Measurements from ENCODE around the gene CEP72.
"Not testable (repeated sequence)": the region's sequence is repeated elsewhere in the genome, so short reads cannot be mapped to it uniquely, and the experiment has no call there.

Gene CEP72, protein sequence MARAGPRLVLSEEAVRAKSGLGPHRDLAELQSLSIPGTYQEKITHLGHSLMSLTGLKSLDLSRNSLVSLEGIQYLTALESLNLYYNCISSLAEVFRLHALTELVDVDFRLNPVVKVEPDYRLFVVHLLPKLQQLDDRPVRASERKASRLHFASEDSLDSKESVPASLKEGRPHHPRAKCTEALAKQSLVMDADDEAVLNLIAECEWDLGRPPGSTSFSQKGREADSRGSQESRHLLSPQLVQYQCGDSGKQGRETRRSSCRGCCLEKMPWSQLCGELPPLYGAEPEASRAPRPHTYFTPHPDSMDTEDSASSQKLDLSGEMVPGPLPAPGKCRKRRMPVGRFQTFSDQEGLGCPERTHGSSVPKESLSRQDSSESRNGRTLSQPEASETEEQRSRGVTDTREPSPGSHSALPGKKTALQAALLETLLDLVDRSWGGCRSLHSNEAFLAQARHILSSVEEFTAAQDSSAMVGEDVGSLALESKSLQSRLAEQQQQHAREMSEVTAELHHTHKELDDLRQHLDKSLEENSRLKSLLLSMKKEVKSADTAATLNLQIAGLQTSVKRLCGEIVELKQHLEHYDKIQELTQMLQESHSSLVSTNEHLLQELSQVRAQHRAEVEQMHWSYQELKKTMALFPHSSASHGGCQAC

DNA sequence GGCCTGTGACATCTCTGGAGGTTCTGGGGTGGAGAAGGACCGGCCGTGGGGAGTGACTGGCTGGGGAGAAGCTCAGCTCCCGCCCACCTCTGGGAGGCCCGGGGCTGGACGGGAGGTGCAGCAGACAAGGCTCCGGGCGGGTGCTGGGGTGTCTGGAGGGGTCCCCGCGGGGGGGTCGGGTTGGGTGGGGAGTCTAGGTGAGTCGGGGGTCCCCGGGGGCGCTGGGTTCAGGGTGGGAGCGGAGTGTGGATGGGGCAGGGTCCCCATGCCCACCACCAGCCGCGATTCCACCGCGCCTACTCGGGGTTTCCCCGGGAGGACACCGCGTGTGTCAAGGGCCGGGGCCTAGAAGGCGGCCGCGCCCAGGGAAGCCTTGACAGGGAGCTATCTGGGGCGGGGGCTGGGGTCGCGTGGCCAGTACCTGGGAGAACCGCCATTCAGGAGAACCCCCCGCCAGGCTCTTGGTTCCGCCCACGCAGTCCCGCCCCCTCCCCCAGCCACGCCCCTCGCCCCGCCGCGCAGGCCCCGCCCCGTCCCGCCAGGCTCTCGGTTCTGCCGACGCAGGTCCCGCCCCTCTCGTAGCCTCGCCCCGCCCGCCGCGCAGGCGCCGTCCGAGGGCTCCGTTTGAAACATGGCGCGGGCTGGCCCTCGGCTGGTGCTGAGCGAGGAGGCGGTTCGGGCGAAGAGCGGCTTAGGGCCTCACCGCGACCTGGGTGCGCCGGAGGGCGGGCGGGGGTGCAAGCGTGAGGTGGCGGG is at the start of gene CEP72:
Gene CEP72, plus strand, starts transcription at position 610 of the 756 bp plus-strand sequence. Its CDS starts 22 bp downstream, at position 632.
- DNase-seq = peak; percentile 94 to 96

DNA sequence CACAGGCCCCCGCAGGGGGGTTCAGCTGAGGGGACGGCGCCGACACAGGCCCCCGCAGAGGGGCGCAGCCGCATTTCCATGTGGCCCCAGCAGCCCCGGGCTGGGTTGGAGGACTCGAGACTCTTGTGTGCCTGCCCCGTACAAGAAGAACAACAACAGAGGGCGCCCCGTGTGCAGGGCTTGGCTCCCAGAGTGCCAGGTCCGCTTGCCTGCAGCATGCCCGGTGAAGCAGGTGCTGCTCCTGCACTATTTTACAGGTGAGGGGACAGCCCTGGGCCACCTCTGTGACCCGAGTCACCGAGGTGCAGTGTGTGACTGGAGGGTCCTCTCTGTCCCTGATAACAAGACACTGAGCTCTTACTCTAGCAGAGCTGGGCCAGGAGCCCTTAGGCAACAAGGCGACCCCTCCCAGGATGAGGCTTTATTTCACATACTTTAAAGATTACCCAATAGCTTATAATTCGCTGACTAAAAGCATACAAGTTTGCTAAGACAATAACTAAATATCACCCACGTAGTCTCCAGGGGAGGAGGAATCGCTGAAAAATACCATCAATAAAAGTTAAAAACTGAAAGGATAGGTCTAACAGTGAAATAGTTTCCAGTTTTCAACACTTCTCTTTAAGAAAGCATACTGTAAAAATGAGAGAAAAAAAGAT is 46.2 kb upstream of the CEP72 start:
- DNase-seq = no peak

DNA sequence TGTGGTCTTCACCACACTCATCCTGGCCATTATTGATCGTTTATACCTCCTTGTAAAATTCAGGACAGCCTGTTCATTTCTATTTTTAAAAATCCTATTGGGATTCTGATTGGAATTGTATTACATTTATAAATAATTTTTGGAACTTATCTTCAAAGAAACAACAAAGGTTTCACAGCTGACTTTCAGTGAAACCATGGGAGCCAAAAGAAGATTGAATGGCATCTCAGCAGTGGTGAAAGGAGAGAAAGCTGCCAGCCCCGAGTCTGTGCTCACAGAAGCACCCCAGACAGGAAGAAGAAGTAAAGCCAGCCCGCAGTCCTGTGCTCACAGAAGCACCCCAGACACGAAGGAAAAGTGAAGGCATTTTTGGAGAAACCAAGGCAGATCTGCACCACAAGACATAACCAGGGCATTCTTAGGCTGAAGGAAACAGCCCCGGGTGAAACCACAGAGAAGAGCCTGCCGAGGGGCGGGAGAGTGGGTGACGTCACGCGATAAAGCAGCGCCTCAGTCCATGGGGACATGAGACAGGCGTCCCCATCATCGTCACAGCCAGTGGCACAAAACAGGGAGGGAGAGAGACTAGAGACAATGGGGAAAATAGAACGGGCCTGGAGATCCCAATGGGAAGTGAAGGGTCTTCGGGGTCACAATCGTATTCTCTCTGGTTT is 45.4 kb upstream of the CEP72 start:
- DNase-seq = no peak

DNA sequence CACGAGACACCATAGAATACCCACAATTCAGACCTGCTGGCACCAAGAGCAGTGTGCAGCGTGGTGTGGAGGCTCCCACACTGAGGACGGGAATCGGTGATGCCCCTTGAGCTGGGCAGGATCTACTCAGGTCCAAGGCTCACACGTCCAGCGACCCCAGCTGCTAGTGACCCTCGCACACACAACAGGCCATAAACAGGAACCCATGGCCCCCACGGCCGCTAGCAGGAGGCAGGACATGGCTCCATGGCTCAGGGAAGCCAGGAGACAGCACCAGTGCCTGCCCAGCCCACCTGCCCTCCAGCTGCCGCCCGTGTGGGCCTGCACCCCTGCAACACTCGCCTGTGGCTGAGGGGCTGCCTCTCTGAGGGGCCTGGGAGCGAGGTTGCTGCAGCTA is 44.5 kb upstream of the CEP72 start:
- DNase-seq = no peak

DNA sequence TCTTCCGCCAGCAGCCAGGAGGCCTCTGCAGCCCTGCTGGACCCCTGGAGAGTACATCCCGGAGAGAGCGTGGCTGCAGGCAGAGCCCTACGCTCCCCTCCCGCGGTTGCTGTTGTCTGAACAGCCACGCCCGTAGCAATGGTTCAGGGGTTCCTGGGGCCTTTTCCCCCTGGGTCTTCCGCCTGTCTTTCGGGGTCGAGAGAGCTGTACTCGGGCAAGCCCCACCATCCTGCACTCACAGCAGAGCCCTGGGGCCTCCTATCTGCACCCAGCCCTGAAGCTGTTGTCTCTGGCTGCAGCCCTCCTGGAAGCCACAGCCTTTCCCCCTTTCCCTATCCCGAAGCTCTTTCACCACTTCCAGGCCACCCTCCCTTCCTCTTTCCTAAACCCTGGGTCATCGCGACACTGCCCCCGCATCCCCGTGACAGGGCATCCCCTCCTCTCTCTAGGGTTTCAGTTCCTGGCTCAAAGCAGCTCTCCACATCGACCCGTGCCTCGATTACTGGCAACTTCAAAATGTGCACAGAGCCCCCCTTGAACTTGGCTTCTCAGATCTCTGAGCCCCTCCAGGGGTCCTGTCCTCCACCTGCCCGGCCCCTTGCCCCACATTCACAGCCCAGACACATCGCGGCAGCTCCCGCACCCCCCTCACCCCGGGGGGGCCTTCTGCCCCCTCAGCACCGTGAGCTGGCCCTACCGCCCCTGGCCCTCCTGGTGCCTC is 43.9 kb upstream of the CEP72 start:
- no peak for DNase-seq

DNA sequence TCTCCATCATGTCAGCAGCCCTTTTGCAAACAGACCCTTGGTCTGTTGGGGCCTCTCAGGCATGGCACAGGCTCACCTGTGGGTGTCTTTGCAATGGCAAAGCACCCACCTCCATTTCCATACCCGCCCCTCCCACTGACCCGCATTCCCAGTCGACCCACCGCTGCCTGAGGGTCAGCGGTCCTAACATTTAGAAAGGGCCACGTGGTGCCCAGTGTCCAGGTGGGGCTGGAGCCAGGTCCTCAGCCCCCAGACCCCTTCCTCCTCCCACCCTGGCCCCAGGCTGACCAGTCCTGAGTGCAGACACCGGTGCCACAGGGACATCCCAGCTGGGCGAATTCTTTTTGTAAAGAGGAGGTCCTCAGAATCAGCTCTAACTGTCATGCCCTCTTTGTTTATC is 43.3 kb upstream of the CEP72 start:
- DNase-seq = no peak

DNA sequence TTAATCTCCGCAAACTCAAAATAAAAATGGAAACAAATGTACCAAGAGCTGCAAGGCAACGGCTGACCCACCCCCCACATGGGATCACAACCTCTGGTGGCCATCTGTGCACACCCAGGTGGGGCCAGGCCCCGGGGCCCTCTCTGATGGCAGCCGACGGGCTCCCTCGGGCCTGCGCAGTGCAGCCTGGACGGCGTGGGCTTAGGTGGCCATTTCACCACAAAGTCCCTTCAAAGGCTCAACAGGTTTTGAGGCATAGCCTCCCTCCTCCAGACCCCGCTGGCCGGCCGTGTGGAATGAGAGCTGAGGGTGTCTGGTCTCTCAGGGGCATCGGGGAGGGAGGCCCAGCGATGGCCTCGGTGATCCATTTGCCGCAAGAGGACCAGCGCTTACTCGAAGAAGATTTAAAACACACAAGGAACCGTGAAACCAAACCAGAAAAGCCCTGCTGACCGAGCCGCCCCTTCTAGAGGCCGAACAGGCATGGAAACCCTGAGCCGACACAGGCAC is 42.7 kb upstream of the CEP72 start:
- no peak for DNase-seq

DNA sequence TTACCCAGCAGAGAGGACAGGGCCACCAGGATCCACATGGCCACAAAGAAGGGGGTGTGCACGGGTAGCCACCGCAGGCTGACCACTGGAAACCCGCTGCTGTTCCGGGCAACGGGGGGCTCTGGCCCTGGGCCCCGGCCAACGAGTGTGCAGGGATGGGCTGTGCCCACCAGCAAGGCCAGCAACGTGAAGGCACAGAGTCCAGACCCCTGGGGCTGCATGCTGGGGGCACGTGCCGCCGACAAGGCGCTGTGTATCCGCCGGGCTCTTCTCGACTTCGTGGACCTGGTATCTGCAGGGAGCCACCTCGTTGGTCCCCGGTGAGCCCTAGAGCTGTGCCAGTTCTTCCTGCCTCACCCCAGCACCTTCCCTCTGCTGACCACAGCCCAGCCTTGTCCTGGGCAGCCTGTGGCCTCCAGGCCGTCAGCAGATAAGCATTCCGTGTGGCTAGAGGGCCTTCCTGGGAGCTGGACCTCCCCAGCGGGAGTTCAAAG is 42.2 kb upstream of the CEP72 start:
- no peak for DNase-seq

DNA sequence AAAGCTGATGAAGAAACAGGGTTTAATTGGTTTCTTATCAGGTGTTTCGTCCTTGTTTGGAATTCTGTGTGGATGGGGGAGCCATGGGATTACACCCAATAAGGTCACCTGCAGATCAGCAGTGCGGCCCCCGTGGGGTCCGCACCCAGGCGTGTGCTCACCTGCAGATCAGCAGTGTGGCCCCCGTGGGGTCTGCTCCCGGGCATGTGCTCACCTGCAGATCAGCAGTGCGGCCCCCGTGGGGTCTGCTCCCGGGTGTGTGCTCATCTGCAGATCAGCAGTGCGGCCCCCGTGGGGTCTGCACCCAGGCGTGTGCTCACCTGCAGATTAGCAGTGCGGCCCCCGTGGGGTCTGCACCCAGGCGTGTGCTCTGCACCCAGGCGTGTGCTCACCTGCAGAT is 41.7 kb upstream of the CEP72 start:
- no peak for DNase-seq

DNA sequence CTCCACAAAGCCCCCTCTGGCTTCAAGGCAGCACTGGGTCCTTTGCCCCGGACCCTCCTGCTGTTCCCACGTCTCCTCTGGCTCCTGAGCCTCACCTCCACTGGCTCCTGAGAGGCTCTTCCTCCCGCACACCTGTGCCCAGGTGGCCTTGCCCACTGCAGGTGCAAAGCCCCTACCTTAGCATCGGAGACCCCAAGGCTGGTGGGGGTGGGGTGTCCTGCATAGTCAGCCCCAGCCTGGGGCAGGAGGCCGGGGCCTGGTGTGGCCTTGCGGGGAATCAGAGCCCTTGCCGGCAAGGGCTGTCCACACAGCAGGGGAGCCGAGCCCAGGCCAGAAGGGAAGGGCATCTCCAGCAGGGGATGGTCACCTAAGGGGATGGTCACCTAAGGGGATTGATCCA is 41.3 kb upstream of the CEP72 start:
- DNase-seq = no peak

DNA sequence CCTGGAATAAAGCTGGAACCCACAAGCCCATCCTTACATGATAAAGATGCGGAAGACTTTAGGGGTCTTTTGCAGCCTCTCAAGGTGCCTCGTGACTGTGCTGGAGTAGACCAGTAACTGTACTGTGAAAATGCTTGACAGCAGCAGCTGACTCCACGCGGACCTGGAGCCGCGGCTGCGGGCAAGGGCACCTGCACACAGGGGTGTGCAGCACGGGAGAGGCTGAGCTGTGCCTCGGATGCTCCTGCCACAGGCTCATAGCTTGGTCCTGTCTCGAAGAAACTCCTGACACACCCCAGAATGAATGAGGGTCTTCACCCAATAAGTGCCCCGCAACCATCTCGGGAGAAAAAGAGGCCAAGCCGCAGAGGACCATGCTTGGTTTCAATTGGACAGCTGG is 40.3 kb upstream of the CEP72 start:
- DNase-seq = no peak

DNA sequence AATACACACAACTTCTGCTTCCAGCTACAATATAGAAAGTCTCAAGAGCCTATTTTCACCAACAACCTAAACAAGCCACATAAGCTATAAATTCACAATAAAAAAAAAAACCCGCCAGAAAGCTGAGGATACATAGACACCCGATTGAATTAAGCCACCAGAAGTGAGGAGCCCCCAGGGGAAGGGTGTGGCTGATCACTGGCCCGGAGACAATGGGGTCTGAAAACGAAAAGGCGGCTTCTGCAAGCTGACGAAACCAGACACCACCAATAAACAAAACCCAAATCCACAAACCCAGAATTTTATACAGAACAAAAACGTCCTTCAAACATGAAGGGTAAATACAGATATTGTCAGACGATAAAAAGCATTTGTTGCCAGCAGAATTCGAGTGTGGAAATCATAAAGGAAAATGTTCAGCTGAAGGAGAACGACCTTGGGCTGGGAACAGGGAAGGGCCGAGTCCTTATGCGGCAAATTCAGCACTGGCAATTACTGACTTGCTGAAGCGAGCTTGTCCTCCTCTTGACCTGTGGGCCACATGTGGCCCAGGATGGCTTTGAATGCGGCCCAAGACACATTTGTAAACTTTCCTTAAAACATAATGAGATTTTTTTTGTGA is 39.6 kb upstream of the CEP72 start:
- DNase-seq = no peak

DNA sequence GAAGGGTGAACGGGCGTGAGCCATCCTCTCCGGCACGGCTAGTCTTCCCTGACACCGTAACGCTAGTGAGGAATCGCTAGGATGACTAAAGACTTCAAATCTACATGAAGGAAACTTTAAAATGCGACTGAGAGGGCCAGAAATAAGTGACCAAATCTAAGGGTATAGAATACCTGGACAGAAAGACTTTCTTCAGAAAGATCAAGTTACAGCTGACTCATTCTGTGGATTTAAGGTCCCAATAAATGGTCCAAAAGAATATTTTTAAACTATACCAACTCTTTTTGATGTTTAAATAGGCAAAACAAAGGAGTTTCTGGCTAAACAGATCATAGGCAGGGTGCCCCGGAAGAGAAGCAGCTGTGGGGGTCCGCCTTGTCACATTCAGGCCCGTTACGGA is 38.9 kb upstream of the CEP72 start:
- no peak for DNase-seq

DNA sequence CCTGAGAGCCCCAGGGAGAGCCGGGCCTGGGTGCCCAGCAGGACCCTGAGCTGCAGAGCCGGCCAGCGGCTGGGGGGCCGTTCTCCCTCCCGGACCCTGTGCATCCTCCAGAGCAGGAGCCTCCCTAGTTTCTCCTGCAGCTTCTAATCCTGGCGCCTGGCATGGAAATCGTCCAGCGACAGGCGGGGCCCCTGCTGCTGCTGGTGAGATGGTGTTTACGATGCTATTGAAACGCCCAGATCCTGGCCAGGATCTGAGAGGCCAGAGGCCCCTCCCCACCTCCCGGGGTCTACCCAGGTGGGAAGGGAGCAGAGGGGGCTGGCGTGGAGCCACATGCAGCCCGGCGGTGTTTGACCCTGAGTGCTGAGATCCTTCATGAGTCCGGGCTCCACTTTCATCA is 38.2 kb upstream of the CEP72 start:
- no peak for DNase-seq

DNA sequence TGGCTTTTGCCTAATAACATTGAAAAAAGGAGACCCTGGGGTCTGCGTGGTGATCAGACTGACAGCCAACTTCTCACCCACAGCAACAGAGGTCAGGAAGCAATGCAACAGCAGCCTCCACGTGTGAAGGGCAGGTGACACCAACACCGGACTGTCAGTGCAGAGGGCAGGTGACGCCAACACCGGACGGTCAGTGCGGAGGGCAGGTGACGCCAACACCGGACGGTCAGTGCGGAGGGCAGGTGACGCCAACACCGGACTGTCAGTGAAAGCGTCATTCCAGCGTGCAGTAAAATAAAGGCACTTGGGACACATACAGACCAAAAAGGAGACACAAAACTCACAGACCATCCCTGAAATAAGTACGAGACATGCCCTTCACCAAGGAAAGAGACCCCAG is 37.2 kb upstream of the CEP72 start:
- DNase-seq = no peak

DNA sequence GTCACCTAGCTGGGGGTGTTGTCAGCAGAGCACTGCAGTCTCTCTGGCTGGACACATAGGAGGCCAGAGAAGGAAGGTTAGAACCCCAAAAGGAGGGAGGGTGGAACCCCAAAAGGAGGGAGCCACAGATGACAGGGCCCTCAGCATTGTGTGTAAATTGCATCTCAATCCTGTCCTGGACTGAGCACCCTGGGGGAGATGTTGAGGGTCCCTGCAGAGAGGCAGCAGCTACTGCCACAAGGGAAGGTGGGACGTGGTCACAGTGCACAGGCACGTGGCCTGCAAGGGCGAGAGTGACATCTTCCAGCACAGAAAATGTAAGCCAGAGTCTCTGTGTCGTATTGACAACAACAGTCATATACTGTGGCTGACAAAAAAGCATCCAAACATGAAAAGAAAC is 36.5 kb upstream of the CEP72 start:
- no peak for DNase-seq

DNA sequence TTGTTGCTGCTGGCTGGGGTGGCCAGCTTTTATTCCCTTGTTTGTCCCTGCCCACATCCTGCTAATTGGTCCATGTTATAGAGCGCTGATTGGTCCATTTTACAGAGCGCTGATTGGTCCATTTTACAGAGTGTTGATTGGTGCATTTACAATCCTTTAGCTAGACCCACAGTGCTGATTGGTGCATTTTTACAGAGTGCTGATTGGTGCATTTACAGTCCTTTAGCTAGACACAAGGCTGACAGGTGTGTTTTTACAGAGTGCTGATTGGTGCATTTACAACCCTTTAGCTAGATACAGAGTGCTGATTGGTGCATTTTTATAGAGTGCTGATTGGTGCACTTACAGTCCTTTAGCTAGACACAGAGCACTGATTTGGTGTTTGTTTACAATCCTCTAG is 34.9 kb upstream of the CEP72 start:
- DNase-seq = not testable (repeated sequence)

DNA sequence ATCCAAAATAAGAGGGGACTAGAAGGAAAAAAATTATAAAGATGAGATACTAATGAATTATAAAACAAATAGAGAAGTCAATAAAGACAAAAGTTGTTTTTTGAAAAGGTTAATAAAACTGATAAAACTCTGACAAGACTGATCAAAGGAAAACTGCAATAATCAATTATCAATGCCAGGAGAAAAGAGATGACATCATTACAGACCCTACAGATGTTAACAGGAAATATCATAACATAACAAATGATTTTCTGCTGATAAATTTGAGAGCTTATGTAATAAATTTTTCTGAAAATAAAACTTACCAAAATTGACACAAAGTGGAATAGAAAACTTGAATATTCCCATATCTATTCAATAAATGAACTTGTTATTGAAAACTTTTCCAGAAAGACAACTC is 34.3 kb upstream of the CEP72 start:
- no peak for DNase-seq

DNA sequence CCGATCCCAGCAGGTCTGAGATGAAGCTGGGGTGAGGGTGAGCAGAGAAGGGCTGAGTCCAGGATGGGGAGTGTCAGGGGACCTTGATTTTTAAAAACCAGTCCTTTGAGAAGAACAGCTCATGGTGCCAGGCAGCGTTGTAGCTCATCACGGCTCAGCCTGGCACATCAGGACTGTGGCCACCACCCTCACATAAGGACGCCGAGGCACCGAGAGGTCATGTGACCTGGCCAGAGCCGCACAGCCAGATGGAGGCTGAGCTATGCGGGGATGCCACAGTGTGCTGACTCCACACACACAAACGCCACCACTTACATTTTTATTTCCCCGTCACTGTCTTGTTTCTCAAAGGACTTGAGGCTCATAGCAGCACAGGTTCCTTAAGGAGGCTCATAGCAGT is 32.9 kb upstream of the CEP72 start:
- DNase-seq = no peak

DNA sequence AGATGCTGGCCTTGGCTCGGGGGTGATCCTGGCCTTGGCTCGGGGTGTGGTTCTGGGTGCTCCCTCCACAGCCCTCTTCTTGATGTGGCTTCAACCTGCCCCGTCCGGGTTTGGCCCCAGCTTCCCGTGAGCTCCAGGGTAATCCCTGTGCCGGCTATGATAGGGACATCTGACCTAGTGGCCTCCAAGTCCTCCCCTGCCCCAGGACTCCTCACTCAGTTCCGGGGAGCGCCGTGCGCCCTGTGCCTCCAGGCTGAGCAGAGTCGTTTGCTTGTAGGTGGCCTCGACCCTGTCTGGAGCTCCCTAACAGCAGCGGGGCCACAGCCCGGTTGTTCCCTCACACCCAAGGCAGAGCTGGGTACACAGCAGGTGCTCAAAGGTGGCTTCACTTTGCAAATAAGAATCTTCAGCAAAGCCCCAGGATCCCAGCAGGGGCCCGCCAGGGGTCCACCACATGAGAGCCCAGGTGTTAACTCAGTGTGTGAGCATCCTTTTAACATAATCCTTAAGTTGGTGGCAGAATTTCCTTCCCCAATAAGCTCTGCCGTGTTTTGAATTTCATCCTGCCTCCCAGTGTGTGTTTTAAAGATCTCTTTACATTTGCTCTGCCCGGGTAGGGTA is 32.3 kb upstream of the CEP72 start:
- DNase-seq = no peak

DNA sequence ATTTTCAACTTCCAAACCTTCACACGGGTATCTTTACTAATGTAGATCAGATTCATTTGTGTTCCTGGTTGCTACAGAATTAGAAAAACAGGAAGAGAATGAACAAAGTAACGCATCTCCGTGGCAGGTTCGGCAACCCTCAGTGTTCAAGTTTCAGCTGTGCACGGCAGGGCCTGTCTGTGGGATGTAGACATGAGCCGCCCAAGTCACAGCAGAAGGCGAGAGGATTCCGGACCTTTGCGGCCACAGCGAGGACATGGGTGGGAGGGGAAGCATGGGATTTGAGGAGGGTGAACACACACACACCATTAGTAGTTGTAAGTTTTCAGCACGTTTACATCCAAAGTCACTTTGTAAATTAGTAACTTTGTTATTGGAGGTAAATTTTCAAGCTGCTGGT is 31.7 kb upstream of the CEP72 start:
- no peak for DNase-seq

Measured in activated T-cell treated with anti-CD3 and anti-CD28 coated beads, Interleukin-2, amount 50 U/mL, for 48 hours (primary cell).